ENCODE results near the gene LETM1. TPM values are rescaled to one million over a fixed set of nuclear protein-coding genes. Genes with fewer than 3 reads are reported as not detected.
"Not testable (repeated sequence)": the region's sequence is repeated elsewhere in the genome, so short reads cannot be mapped to it uniquely, and the experiment has no call there.

LETM1 gene
- total RNA-seq, 1 donor from 2014 or later, result 65.3 TPM

DNA sequence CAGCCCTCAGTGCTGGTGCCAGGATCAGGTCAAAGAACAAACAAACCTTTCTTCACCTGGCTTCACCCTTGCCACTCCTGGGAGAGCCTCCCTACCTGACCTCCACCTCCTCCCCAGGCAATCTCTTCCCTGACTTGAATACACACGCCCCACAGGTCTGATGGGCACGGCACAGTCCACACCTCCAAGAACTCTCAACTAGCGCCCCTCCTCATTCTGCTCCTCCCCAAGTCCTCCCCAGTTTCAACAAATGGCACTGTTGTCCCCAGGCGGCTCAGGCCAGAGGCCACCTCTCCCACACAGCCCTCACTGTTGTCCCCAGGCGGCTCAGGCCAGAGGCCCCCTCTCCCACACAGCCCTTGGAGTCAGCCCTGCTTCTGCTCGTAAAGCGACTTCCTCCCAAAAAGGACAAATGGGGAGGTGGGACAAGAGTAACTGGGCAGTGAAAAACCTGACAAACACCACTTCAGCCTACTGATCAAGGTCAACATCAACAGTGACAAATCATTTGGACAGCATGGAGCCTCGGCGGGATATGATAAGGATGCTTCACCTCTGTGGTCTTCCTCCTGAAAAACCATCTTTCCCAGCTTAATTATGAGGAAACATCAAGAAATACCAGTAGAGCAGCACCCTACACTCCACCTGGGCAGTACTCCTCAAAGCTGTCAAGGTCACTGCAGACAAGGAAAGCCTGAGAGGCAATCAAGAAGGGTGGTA is 2.9 kb downstream of the LETM1 start:
- no peak for DNase-seq (ENCODE audit: extremely low read depth, low read depth, low spot score)

DNA sequence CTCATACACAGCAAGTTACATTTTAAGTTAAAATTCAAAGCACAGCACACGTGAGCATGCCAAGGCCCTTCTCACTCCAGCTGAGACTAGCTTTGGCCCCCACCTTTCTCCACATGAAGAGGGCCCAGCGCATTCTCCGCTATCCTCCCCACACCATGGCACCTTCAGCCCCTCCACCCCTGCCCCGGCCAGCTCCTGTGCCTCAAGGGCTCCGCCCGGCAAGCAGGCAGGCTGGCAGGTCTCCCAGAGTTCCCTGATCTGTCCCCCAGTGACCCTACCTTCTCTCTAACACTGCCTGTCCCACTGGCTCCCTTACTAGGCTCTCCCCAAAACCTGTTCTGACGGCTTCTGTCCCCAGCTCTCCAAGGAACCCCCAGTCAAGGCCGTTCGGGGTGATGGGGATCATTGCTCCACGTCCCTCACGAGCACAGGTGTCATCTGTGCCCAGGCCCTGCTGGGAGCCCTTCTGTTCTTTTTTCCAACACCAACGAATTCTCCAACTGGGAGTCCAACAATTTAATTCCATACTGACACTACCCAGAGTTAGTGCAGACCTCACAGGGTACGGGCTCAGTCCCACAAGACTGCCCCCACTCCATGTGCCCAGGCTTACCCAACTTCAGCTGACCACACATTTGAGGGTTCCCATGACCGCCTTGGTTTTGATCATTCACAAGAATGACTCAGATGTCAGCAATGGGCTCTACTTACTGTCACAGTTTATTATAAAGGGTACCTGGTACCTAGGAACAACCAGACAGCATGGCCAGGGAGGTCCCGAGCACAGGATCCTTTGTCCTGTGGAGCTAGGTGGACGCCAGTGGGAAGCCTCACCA is 4.2 kb downstream of the LETM1 start:
- DNase-seq (ENCODE audit: extremely low read depth, low read depth, low spot score), result no peak

DNA sequence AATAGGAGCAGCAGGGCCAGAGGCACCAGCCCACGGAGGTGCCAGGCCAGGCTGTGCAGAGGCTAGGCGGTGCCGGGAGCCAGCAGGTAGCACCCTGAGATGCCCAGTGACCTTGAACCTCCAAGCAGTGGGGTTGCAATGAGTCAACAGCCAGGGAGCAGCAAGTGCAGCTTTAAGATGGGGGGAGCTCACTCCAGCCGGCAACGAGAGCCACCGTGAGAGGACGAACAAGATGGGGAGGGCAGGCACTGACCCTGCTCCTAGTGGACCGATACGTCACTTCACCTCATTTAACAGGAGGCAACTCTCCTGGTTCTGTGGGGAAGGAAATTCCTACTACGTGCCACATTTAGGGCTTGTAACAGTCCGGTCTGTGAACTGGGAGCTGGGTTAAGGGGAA is 4.8 kb downstream of the LETM1 start:
- no peak for DNase-seq (ENCODE audit: extremely low read depth, low read depth, low spot score)

DNA sequence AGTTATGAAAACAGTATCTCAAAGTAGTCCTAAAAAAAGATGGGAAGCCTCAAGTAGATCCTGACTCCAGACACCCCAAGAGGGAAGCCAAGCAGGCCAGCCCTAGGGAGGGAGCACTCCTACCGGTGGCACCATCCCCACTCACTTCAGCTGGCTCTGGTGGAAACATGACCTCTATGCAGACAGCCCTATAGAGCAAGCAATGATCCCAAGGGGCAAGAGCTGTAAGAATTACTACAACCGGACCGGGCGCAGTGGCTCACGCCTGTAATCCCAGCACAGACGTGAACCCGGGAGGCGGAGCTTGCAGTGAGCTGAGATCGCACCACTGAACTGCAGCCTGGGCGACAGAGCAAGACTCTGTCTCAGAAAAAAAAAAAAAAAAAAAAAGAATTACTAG is 5.7 kb downstream of the LETM1 start:
- DNase-seq (ENCODE audit: extremely low read depth, low read depth, low spot score), result no peak

DNA sequence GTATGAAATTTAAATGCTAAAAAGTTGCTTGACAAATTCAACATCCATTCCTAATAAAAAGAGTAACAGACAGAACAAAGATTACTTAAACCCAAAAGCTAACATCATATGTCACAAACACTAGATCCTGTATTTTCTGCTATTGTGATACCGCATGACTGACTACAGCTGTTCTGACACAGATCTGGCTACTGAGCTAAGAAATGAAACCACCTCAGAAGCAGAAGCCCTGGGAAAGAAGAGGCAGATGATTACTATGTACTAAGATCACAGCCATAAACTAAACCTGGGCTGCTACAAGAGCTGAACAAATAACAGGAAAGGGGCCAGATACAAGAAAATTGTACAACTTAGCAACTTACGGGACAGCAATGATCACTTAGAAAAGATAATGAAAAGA is 9.4 kb downstream of the LETM1 start:
- DNase-seq (ENCODE audit: extremely low read depth, low read depth, low spot score), result no peak

DNA sequence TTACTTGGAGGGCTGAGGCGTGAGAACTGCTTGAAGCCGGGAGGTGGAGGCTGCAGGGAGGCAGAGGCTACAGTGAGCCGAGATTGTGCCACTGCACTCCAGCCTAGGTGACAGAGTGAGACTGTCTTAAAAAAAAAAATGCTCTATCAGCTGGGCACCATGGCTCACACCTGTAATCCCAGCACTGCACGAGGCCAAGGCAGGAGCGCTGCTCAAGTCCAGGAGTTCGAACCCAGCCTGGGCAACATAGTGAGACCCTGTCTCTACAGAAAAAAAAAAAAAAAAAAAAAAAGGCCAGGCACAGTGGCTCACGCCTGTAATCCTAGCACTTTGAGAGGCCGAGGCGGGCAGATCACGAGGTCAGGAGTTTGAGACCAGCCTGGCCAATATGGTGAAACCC is 11.3 kb downstream of the LETM1 start:
- not testable (repeated sequence) for DNase-seq (ENCODE audit: extremely low read depth, low read depth, low spot score)

DNA sequence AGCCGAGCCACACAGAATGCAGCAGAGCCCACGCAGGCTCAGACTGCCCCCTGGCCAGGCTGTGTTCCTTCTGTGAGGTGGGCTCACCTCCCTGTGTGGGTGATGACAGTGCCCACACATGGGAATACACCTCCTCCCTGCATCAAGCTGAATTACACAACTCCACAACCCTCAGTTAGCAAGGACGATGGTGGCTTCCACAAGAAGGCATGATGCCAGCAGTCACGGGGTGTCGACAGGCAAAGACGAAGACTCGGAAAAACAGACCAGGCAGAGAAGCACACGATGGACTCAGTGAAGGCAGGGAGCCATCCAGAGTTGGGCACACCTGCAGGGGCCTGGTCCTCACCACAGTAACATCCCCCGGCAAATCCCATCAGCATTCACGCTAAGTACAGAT is 12.1 kb downstream of the LETM1 start:
- DNase-seq (ENCODE audit: extremely low read depth, low read depth, low spot score), result no peak

DNA sequence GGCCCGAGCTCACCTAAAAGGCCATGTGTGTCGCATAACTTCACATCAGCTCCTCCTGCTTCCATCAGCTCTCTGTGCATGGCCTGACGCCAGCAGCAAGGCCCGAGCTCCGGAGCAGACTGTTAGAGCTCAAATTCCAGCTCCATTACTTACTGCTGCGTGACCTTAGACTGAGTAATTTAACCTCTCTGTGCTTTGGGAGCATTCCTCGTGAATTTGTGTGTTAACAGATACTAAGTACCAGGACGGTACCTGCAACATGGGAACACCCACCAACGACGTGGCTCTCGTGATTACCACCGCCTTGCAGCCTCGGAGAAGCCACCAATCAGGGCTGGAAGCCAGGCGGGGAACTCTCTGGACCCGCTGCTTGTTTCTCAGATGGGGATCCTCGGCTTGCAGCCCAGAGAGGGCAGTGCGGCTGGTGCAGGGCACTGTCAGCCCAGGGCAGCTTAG is 12.9 kb downstream of the LETM1 start:
- DNase-seq (ENCODE audit: extremely low read depth, low read depth, low spot score), result no peak

DNA sequence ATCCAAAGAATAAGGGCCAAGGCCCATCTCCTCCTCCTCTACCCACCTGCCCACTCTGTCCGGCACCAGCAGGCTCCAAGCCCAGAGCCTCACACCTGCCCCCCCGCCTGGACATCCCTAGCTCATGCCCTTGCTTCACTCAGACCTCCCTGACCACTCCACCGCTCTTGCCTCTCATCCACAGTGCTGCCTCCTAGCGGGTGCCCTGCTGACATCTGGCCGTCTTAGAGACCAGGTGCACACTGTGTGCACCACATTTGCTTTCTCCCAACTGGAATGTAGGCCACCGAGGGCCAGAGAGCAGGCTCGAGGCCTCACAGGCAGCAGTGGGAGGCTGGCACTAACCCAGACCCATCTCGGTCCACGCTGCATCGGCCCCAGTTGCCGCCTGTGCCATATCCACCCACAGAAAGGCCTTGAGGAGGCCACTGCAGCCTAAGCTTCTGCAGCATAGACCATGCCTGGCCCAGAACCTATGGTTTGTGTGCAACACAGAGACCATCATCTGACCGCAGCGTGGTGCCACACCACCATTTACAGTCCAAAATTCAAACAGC is 13.5 kb downstream of the LETM1 start:
- no peak for DNase-seq (ENCODE audit: extremely low read depth, low read depth, low spot score)

DNA sequence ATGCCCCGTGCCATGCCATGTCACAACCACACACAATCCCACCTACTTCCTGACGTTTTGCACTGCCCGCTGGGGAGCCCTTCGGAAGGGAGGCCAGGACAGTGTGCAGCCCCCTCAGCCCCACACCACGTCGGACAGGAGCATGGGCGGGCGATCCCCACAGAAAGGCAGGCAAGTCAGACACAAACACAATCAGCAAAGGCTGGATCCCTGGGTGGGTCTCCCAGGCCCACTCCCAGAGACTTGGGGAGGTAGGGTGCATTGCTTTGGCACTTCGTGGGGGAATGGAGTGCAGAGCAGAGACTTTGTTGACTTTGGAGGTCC is 14.1 kb downstream of the LETM1 start:
- no peak for DNase-seq (ENCODE audit: extremely low read depth, low read depth, low spot score)

DNA sequence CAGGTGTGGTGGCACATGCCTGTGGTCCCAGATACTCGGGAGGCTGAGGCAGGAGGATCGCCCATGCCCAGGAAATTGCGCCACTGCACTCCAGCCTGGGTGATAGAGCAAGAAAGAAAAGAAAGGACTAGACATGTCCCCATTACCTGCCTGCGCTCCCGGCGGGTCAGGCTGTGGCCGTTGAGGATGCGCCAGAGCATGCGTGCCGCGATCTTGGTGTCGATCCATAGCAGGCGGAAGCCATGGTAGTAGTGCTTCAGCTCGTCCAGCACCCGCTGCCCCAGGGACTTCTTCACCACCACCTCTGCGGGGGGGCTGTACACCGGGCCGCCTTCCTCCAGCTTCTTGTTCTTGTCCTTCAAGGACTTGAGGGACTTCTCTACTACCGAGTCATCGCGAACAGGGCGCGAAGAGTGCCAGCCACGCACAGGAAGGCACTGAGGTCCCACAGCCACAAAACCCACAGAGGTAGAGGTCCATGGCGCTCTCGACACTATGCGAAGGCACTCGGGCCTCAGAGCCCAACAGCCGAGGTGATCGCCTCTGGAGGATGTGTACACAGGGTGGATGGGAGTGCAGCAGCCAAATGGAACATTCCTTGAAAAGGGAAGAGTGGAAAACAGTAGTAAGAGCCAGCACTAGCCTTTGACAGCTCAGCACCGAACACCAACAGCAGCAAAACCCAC is 14.6 kb downstream of the LETM1 start:
- no peak for DNase-seq (ENCODE audit: extremely low read depth, low read depth, low spot score)

DNA sequence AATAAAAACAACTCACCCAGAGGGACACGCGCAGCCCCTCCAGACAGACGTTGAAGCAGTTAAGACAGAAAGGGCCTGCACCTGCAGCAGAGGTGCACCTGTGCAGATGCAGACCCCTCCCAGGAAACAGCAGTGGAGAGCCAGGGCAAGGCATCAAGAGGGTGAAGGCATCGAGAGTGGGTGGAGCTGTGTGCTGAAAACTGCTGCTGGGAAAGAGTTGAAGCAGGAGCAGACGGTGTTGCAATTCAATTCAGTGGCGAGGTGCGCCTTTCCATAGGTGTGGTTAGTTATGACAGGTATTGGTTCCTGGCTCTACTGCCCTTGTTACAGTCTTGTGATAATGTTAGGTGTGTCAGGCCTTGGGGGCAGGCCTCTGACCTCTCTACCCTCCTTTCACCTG is 16.7 kb downstream of the LETM1 start:
- DNase-seq (ENCODE audit: extremely low read depth, low read depth, low spot score), result no peak

DNA sequence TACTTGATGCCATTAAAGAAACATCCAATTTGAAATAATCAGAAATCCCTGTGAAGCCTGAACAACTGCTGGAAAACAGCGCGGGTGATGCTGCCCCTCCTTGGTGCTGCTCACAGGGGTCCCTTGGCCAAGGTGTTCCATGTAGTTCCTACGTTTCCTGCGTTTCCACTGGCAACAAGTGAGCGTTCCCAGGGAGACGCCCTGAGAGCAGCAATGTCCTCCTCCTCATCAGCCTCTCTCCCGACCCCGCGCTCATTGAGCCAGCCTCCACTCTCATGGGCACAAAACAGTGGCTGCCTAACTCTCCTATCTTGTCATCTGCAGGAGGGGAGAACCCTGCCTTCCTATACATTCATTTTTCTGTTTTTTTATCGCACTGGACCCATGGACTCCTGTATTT is 18.9 kb downstream of the LETM1 start:
- DNase-seq (ENCODE audit: extremely low read depth, low read depth, low spot score), result no peak

DNA sequence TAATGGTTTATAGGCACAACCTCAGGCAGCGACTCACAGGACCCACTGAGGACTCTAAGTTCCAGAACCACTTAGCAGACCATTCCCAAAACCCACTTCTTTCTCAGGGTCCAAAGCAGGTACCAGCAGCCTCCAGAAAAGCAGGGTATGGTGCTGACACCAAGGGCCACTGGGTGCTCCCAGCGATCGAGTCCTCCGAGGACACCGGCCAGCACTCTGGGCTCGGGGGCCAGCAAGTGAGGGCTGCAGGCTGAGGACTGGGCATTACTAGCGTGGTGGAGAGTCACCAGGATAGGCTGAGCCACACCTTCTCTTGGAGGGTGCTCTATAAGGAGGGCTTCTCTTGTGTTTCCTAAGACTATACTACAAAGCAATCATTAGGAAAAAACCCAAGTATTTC is 19.3 kb downstream of the LETM1 start:
- no peak for DNase-seq (ENCODE audit: extremely low read depth, low read depth, low spot score)

DNA sequence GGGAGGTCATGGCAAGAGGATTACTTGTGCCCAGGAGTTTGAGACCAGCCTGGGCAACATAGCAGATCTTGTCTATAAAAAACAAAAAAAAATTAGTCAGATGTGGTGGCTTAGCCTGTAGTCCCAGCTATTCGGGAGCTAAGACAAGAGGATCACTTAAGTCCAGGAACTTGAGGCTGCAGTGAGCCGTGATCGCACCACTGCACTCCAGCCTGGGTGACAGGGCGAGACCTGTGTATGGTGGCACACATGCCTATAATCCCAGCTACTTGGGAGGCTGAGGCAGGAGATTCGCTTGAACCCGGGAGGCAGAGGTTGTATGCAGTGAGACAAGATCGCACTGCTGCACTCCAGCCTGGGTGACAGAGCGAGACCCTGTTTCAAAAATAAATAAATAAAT is 20.1 kb downstream of the LETM1 start:
- not testable (repeated sequence) for DNase-seq (ENCODE audit: extremely low read depth, low read depth, low spot score)

DNA sequence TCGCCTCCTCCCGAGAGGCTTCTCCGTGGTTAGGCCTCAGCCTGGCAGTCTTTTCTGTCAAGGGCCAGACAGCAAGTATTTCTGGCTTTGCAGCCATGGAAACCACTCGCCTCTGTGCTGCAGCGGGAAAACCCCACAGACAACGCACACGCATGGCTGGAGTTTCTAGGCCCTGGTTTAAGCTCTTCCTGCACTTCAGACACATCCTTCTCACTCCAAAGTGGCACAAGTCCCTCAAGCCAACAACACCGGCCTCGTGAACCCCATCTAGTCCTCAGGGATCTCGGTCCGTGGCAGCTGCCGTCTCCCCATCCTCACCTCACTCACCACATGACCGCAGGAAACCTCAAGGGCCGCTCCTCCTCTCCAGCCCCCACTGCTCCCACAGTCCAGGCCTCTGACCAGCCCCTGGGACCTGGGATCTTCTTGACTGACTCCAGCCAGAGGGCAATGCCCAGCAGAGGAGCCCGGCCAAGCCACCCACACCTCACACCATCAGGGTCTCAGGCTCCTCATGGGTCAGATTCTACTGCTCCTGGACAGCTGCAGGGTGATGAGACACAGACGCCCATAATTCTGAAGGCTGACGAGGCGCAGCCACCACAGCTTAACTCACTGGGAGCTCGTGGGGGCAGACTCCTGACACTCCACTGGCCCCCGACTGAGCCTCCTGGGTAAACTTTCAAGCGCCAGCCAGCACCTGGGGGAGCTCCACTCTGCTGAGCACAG is 21.7 kb downstream of the LETM1 start:
- DNase-seq (ENCODE audit: extremely low read depth, low read depth, low spot score), result no peak

DNA sequence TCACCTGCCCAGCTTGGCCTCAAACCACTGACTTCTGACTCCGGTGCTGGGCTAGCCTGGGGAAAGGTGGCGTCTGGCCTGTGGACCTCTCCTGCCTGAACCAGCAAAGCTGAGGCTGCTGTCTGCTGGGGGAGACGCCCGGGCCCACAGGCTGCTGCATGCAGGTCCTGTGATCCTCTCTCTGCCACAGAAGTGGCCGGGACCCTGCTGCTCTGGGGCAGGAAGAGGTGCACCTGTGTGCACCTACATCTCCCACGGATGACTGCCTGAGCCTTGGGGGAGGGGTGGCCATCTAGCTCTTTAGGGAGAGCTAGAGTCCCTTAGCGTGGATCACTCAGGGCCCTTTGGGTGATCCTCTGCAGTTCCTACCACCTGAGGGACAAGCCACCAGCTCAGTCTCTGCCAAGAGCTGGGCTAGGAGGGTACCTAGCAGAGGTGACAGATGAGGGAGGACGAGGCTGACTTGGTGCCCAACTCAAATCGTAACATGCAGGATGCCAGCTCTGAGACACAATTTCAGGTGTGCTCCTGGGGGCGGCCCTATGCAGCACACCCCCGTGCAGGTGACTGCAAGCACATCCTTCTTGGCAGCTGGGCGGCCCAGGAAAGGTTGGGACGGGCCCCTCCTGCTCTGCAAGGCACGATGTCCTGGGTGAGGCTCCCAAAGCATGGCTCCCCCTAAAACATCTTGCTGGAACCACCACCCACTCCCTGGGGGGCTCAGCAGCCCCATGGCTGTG is 22.5 kb downstream of the LETM1 start:
- DNase-seq (ENCODE audit: extremely low read depth, low read depth, low spot score), result no peak

DNA sequence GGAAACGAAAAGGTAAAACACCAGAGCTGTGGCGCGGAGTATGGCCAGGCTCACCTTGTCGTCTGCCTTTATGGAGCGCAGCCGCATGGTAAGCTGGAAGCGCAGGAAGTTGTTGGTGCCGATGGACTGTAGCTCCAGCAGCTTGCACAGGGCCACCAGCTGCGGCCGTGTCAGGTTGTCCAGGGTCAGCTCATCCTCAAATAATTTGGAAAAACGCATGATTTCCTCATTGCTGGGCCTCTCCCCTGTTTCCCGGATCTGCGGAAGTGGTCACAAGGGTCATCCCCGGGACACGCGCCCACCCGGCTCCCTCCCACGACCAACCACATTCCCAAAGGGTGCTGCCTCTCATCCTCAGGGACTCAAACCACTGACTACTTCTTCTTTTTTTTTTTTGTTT is 23.3 kb downstream of the LETM1 start:
- DNase-seq (ENCODE audit: extremely low read depth, low read depth, low spot score), result no peak

DNA sequence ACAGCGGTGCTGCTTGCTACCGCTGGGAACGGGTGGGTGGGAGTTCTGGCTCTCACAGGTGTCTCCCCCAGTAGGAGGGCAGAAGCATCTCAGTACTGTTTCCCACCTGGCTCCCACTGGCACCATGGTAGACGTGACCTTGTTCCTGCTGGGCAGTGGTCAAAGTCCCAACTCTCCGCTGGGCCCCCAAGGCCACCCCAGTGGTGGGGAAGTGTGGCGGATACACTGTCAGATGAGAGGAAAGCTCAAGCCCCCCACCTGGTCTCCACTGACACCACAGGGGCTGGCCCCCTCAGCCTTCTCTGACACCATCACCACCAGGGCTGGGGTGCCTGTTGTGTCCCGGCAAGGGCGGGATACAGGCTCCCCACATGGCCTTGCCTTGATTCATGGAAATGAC is 24.6 kb downstream of the LETM1 start:
- DNase-seq (ENCODE audit: extremely low read depth, low read depth, low spot score), result no peak

DNA sequence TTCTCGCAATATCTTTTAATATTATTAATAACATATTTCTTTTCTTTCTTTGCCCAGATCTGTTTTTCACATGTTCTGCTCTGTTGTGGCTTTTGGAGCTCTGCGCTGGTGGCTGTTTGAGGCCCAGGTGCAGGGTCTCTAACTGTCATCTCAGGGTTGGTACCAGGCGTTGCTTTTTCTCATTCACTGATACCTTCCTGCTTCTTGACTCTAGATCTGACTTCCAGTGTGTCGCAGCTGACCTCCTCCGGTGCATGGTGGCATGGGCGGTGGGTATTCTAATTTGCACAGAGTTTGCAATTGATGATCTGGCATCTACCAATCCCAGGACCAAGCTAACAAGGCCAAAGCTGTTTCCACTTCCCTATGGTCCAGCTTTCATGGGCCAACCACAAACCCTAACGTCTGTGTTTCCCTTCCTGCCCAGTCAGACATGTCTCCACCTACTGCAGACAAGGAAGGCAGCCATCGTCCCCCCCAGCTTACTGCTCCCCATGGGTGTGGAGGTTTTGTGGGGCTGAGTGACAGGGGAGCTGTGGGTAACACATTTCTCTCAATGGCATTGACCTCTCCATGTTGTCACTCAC is 25.2 kb downstream of the LETM1 start:
- no peak for DNase-seq (ENCODE audit: extremely low read depth, low read depth, low spot score)
